Smooth muscle cell (in vitro differentiated cells): ENCODE measurements around the gene TBX10. TPM values are rescaled to one million over a fixed set of nuclear protein-coding genes. Genes with fewer than 3 reads are reported as not detected.
"Not testable (repeated sequence)": the region's sequence is repeated elsewhere in the genome, so short reads cannot be mapped to it uniquely, and the experiment has no call there.

Experiments
- DNase-seq: peaks from one replicate; lab custom pipeline; 2025; ENCODE audit not compliant: unreplicated experiment; lab: John Stamatoyannopoulos, UW
- H2AFZ ChIP-seq: fragments of 200-600 bp; sonication (generic); 2 replicates; pipeline ENCODE4 v1.6.0; 2016; ENCODE audit warnings: antibody characterized with exemption, low read depth, mild to moderate bottlenecking
- H3F3A ChIP-seq: fragments of 200-600 bp; sonication (generic); 2 replicates; pipeline ENCODE4 v1.6.0; 2017; ENCODE audit warnings: antibody characterized with exemption, low read depth
- H3K27ac ChIP-seq: fragments of 200-600 bp; sonication (generic); 2 replicates; pipeline ENCODE4 v1.5.1; 2016; ENCODE audit warnings: low read depth, mild to moderate bottlenecking
- H3K27me3 ChIP-seq: fragments of 200-600 bp; sonication (generic); 2 replicates; pipeline ENCODE4 v1.6.1; 2016; ENCODE audit warnings: low read depth, mild to moderate bottlenecking
- H3K36me3 ChIP-seq: fragments of 200-600 bp; sonication (generic); 2 replicates; pipeline ENCODE4 v1.5.1; 2016; ENCODE audit warnings: low read depth
- H3K4me1 ChIP-seq: fragments of 200-600 bp; sonication (generic); 2 replicates; pipeline ENCODE4 v1.5.1; 2016; ENCODE audit warnings: low read depth
- H3K4me2 ChIP-seq: fragments of 200-600 bp; sonication (generic); 2 replicates; pipeline ENCODE4 v1.6.0; 2016; ENCODE audit warnings: mild to moderate bottlenecking
- H3K4me3 ChIP-seq: fragments of 200-600 bp; sonication (generic); 2 replicates; pipeline ENCODE4 v1.5.1; 2016; ENCODE audit warnings: mild to moderate bottlenecking
- H3K79me2 ChIP-seq: fragments of 200-600 bp; sonication (generic); 2 replicates; pipeline ENCODE4 v1.6.0; 2016; ENCODE audit warnings: low read depth, mild to moderate bottlenecking
- H3K9ac ChIP-seq: fragments of 200-600 bp; sonication (generic); 2 replicates; pipeline ENCODE4 v1.6.0; 2016; ENCODE audit warnings: low read depth
- H3K9me3 ChIP-seq: fragments of 200-600 bp; sonication (generic); replicated peaks from 2 replicates; pipeline ENCODE4 v1.5.1; 2016; ENCODE audit warnings: low read depth
- H4K20me1 ChIP-seq: fragments of 200-600 bp; sonication (generic); 2 replicates; pipeline ENCODE4 v1.6.0; 2016; ENCODE audit warnings: low read depth
- CTCF ChIP-seq: fragments of 200-600 bp; sonication (generic); IDR thresholded peaks from 2 replicates; pipeline ENCODE4 v1.5.1; 2017; ENCODE audit warnings: borderline replicate concordance, mild to moderate bottlenecking, antibody characterized with exemption; ENCODE audit not compliant: insufficient read depth, poor library complexity, severe bottlenecking
- WGBS: methylation state at CpG from one replicate; pipeline ENCODE4 v1.1.7; 2016; ENCODE audit warnings: low lambda C conversion rate; 5-methylcytosine and 5-hydroxymethylcytosine counted together
- polyA plus RNA-seq: library from polyadenylated mRNA; unstranded; fragments of >200 nt; fragmentation: Nextera tagmentation; extraction: Ambion mirVana; gene quantifications from 2 replicates; pipeline ENCODE4 v1.2.1, GENCODE V29; 2016
- total RNA-seq: library from RNA; depleted of rRNA; stranded (reverse); fragments of >200 nt; gene quantifications from 2 replicates; pipeline ENCODE4 v1.2.3, GENCODE V29; 2014

Gene TBX10
- total and polyA plus RNA-seq, 2 experiments from 2014 or later, result not detected

GRCh38 chr11:67627441-67627811, 12.1 kb downstream of the TBX10 start:
- 86% methylated on average over 6 of the region's 6 CpGs for WGBS
- no peak for TF ChIP-seq CTCF
- no peak for DNase-seq
- Histone ChIP-seq H2AFZ (no peak overlapping the region), H3K4me3 (no peak overlapping the region), H3F3A (no peaks in the 10 kb centered on the region), H3K4me1 (no peaks in the 10 kb centered on the region), H3K27me3 (no peaks in the 10 kb centered on the region), H3K9ac (no peak overlapping the region), H4K20me1 (no peaks in the 10 kb centered on the region), H3K27ac (no peak overlapping the region), H3K9me3 (no peaks in the 10 kb centered on the region), H3K4me2 (no peak overlapping the region), H3K36me3 (no peaks in the 10 kb centered on the region), H3K79me2 (no peaks in the 10 kb centered on the region)

DNA sequence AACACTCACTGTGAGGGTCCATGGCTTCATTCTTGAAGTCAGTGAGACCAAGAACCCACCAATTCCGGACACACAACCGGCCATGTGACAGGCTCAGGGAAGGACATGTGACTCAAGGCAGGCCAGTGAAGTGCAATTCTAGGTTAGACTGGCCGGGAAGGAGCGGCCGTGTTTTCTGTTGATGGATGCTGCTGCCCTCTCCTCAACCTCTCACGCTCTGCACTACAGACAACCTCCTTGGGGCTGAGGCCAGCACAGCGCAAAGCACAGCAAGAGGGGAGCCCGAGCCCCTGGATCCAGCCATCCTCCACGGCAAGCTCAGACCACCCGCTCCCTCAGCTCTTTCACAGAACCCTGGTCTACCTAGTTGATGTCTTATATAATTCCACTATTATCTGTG, 12.6 kb downstream of the TBX10 start:
- no peaks in the 10 kb centered on the region for H3K79me2 ChIP-seq
- WGBS, result 89% methylated on average over 10 of the region's 10 CpGs
- no peaks in the 10 kb centered on the region for H3K27me3 ChIP-seq
- no peak overlapping the region for H3K4me3 ChIP-seq
- H3K4me1 ChIP-seq, result peaks cover under 1% of the 10 kb centered on the region
- H3K27ac ChIP-seq, result no peak overlapping the region
- no peak overlapping the region for H3K9ac ChIP-seq
- no peak for DNase-seq
- H4K20me1 ChIP-seq, result peaks cover 2% of the 10 kb centered on the region
- no peak overlapping the region for H2AFZ ChIP-seq
- H3K9me3 ChIP-seq, result no peaks in the 10 kb centered on the region
- no peak for TF ChIP-seq CTCF
- no peak overlapping the region for H3K4me2 ChIP-seq
- no peaks in the 10 kb centered on the region for H3K36me3 ChIP-seq
- H3F3A ChIP-seq, result no peaks in the 10 kb centered on the region

DNA sequence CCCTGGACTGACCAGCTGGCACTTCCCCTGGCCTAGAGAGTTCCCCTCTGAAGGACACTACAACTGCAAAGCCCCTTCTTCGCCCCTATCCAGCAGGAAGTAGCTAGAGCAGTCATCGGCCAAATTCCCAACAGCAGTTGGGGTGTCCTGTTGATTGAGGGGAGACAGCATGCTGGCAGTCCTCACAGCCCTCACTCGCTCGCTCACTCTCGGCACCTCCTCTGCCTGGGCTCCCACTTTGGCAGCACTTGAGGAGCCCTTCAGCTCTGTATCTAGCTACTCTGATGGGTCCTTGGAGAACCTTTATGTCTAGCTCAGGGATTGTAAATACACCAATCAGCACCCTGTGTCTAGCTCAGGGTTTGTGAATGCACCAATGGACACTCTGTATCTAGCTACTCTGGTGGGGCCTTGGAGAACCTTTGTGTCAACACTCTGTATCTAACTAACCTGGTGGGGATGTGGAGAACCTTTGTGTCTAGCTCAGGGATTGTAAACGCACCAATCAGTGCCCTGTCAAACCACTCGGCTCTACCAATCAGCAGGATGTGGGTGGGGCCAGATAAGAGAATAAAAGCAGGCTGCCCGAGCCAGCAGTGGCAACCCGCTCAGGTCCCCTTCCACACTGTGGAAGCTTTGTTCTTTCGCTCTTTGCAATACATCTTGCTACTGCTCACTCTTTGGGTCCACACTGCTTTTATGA, 13.3 kb downstream of the TBX10 start:
- not testable (repeated sequence) for H3K4me3 ChIP-seq, H4K20me1 ChIP-seq, H3K79me2 ChIP-seq, DNase-seq, H3K9me3 ChIP-seq, H3K27me3 ChIP-seq, H3K27ac ChIP-seq, H3K36me3 ChIP-seq, H2AFZ ChIP-seq, H3K9ac ChIP-seq, H3K4me2 ChIP-seq, H3F3A ChIP-seq, H3K4me1 ChIP-seq
- WGBS, result 91% methylated on average over 10 of the region's 10 CpGs

DNA sequence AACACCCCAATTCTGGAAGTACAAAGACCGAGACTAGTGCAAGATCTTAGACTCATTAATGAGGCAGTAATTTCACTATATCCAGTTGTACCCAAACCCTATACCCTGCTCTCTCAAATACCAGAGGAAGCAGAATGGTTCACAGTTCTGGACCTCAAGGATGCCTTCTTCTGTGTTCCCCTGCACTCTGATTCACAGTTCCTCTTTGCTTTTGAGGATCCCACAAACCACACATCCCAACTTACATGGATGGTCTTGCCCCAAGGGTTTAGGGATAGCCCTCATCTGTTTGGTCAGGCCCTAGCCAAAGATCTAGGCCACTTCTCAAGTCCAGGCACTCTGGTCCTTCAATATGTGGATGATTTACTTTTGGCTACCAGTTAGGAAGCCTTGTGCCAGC, 15.8 kb downstream of the TBX10 start:
- not testable (repeated sequence) for H3K27ac ChIP-seq, H3K36me3 ChIP-seq, H3K9me3 ChIP-seq, H3K27me3 ChIP-seq, H3K4me2 ChIP-seq, H3K4me1 ChIP-seq, H3K79me2 ChIP-seq, DNase-seq, H2AFZ ChIP-seq, H3K9ac ChIP-seq, H3F3A ChIP-seq, H3K4me3 ChIP-seq, H4K20me1 ChIP-seq
- WGBS, result 91% methylated on average over 1 of the region's 1 CpG

- not testable (repeated sequence) for H4K20me1 ChIP-seq, H3K36me3 ChIP-seq, H3K4me3 ChIP-seq, H3K9me3 ChIP-seq, H3K27ac ChIP-seq, H3K9ac ChIP-seq, H3K4me2 ChIP-seq, H3K27me3 ChIP-seq, DNase-seq, H2AFZ ChIP-seq, H3F3A ChIP-seq, H3K79me2 ChIP-seq, H3K4me1 ChIP-seq
- WGBS, result 67% methylated on average over 7 of the region's 7 CpGs
These were observed 16.7 kb downstream of the TBX10 start for GRCh38 chr11:67622905-67623304.

DNA sequence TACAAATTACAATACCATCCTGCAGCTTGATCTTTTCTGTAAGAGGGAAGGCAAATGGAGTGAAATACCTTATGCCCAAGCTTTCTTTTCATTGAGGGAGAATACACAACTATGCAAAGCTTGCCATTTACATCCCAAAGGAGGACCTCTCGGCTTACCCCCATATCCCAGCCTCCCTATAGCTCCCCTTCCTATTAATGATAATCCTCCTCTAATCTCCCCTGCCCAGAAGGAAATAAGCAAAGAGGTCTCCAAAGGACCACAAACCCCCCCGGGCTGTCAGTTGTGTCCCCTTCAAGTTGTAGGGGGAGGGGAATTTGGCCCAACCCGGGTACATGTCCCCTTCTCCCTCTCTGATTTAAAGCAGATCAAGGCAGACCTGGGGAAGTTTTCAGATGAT, 17.6 kb downstream of the TBX10 start:
- not testable (repeated sequence) for H3K9me3 ChIP-seq, H2AFZ ChIP-seq, DNase-seq, H3K79me2 ChIP-seq, H3F3A ChIP-seq, H3K9ac ChIP-seq, H3K27ac ChIP-seq, H3K36me3 ChIP-seq, H4K20me1 ChIP-seq, H3K27me3 ChIP-seq
- peaks cover 11% of the 10 kb centered on the region for H3K4me1 ChIP-seq
- peak overlapping the region; percentile 83 for H3K4me2 ChIP-seq
- H3K4me3 ChIP-seq, result peak overlapping the region; percentile 71
- 23% methylated on average over 3 of the region's 3 CpGs for WGBS

- under 1% methylated on average over 13 of the region's 13 CpGs for WGBS
- not testable (repeated sequence) for H4K20me1 ChIP-seq
These were observed 18.9 kb downstream of the TBX10 start for GRCh38 chr11:67620621-67621020.

More at GRCh38 chr11:67620621-67621020, 18.9 kb downstream of the TBX10 start:
- not testable (repeated sequence) for H3F3A ChIP-seq, H3K9me3 ChIP-seq, H3K36me3 ChIP-seq, DNase-seq, H3K27me3 ChIP-seq, H3K79me2 ChIP-seq, H3K27ac ChIP-seq
- Histone ChIP-seq H3K4me3 (peak overlapping the region; percentile 71), H2AFZ (peak overlapping the region; percentile 14), H3K9ac (peak overlapping the region; percentile 30), H3K4me2 (peak overlapping the region; percentile 83), H3K4me1 (peaks cover 12% of the 10 kb centered on the region)
